Measurements from ENCODE around the gene NTRK1.

The NTRK1 gene

GRCh38 chr1:156900896-156901589 is 40.4 kb downstream of the NTRK1 start:
- no peak for DNase-seq

- no peak for DNase-seq
Measured at GRCh38 chr1:156901590-156901900, 40.9 kb downstream of the NTRK1 start.

GRCh38 chr1:156901966-156902915 is 41.6 kb downstream of the NTRK1 start:
- no peak for DNase-seq

GRCh38 chr1:156903328-156904091 is 42.8 kb downstream of the NTRK1 start:
- DNase-seq = no peak

- DNase-seq = no peak
Measured at GRCh38 chr1:156904187-156904959, 43.7 kb downstream of the NTRK1 start.

- no peak for DNase-seq
Measured at GRCh38 chr1:156905176-156905575, 44.5 kb downstream of the NTRK1 start.

- DNase-seq = no peak
Measured at GRCh38 chr1:156905651-156906050, 45.0 kb downstream of the NTRK1 start.

- DNase-seq = no peak
Measured at GRCh38 chr1:156906206-156906906, 45.7 kb downstream of the NTRK1 start.

GRCh38 chr1:156908541-156908940 is 47.9 kb downstream of the NTRK1 start:
- no peak for DNase-seq

- DNase-seq = no peak
Measured at GRCh38 chr1:156908955-156909354, 48.3 kb downstream of the NTRK1 start.

GRCh38 chr1:156909671-156910070 is 49.0 kb downstream of the NTRK1 start:
- no peak for DNase-seq

- DNase-seq = peak; percentile 69 to 71
Measured at GRCh38 chr1:156910309-156910782, 49.7 kb downstream of the NTRK1 start.

- no peak for DNase-seq
Measured at GRCh38 chr1:156911577-156912298, 51.1 kb downstream of the NTRK1 start.

GRCh38 chr1:156912310-156912709 is 51.6 kb downstream of the NTRK1 start:
- no peak for DNase-seq

GRCh38 chr1:156912861-156913808 is 52.5 kb downstream of the NTRK1 start:
- no peak for DNase-seq

- DNase-seq = no peak
Measured at GRCh38 chr1:156913809-156914387, 53.2 kb downstream of the NTRK1 start.

- no peak for DNase-seq
Measured at GRCh38 chr1:156914440-156914856, 53.8 kb downstream of the NTRK1 start.

- DNase-seq = peak; percentile 73 to 86
Measured at GRCh38 chr1:156920233-156921052, 59.8 kb downstream of the NTRK1 start, which contains the start of gene LRRC71. Gene LRRC71 (plus strand): TSS chr1:156920632. CDS start chr1:156920804, 172 bp downstream.
